GM03348 (cell line): ENCODE data around the gene SCGB1D4.
"Not testable (repeated sequence)": the region's sequence is repeated elsewhere in the genome, so short reads cannot be mapped to it uniquely, and the experiment has no call there.

ENCODE experiments used
- DNase-seq: peaks from one replicate; pipeline ENCODE4 v3.0.0; 2012; ENCODE audit warnings: low spot score

SCGB1D4 gene

GRCh38 chr11:62298975-62299374 is at the start of gene SCGB1D4:
Gene SCGB1D4, minus strand, starts transcription at chr11:62299075. Its CDS starts 65 bp downstream, at chr11:62299010.
- no peak for DNase-seq

GRCh38 chr11:62345861-62346260 is 47.0 kb upstream of the SCGB1D4 start:
- DNase-seq, result no peak

- DNase-seq, result no peak
These were observed 45.3 kb upstream of the SCGB1D4 start for GRCh38 chr11:62344210-62344609.

- not testable (repeated sequence) for DNase-seq
These were observed 44.8 kb upstream of the SCGB1D4 start for GRCh38 chr11:62343646-62344190.

- no peak for DNase-seq
These were observed 42.7 kb upstream of the SCGB1D4 start for GRCh38 chr11:62341588-62341987.

- DNase-seq, result peak; percentile 60
These were observed 41.5 kb upstream of the SCGB1D4 start for GRCh38 chr11:62340269-62340901.

- DNase-seq, result no peak
These were observed 39.3 kb upstream of the SCGB1D4 start for GRCh38 chr11:62338218-62338617.

- DNase-seq, result peak; percentile 91
These were observed 38.7 kb upstream of the SCGB1D4 start, which contains the start of gene ASRGL1 for GRCh38 chr11:62337303-62338181. Gene ASRGL1, plus strand, starts transcription at chr11:62337448. Its CDS starts 530 bp downstream, at chr11:62337978.

GRCh38 chr11:62336949-62337302 is 38.1 kb upstream of the SCGB1D4 start:
- DNase-seq, result not testable (repeated sequence)

- DNase-seq, result no peak
These were observed 34.9 kb upstream of the SCGB1D4 start for GRCh38 chr11:62333768-62334167.

GRCh38 chr11:62331264-62331663 is 32.4 kb upstream of the SCGB1D4 start:
- not testable (repeated sequence) for DNase-seq

- DNase-seq, result not testable (repeated sequence)
These were observed 28.7 kb upstream of the SCGB1D4 start for GRCh38 chr11:62327541-62327940.

GRCh38 chr11:62326719-62327118 is 27.8 kb upstream of the SCGB1D4 start:
- DNase-seq, result not testable (repeated sequence)

- DNase-seq, result not testable (repeated sequence)
These were observed 26.9 kb upstream of the SCGB1D4 start for GRCh38 chr11:62325781-62326180.

- peak; percentile 40 for DNase-seq
These were observed 26.1 kb upstream of the SCGB1D4 start for GRCh38 chr11:62324731-62325556.

- no peak for DNase-seq
These were observed 23.6 kb upstream of the SCGB1D4 start for GRCh38 chr11:62322524-62322923.

GRCh38 chr11:62315431-62315830 is 16.6 kb upstream of the SCGB1D4 start:
- DNase-seq, result no peak

- DNase-seq, result no peak
These were observed 11.1 kb upstream of the SCGB1D4 start for GRCh38 chr11:62309991-62310390.

- DNase-seq, result no peak
These were observed 9.1 kb upstream of the SCGB1D4 start for GRCh38 chr11:62307950-62308349.

- DNase-seq, result no peak
These were observed 7.4 kb upstream of the SCGB1D4 start for GRCh38 chr11:62306227-62306626.

GRCh38 chr11:62295504-62295903 is 3.4 kb downstream of the SCGB1D4 start:
- DNase-seq, result peak; percentile 26

- DNase-seq, result no peak
These were observed 18.4 kb downstream of the SCGB1D4 start for GRCh38 chr11:62280452-62280851.
